ENCODE measurements around the gene ECT2L. TPM values are rescaled to one million over a fixed set of nuclear protein-coding genes. Genes with fewer than 3 reads are reported as not detected.

ECT2L gene
- total RNA-seq, 4 donors from 2014 or later, result 0.17 to 0.42 (median 0.21) TPM

DNA sequence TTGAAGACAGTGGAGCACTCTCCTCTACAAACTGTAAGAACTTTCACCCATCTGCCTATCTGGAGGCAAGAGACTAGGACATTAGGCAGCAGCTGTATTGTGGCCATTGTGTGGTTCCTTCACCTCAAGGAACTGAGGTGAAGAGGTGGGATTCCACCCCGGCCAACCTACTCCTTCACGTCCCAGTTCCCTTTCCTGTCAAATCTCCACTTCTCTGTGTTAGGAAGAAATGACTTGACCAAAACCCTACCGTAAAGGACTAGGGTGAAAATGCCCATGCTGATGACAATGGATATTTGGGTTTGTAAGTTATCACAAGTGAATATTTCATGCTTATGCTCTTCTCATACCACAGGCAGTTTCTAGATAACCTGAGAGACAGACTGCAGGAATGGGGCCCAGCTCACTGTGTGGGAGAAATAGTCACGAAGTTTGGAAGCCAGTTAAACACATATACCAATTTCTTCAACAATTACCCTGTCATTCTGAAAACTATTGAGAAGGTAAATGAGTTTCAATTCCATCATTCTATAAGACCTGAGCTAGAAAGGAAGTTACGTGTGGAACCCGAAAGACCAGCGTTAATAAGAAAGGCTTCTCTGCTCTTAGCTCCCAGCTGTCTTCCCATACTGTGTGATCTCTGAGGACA lies 86.6 kb downstream of the ECT2L start:
- Histone ChIP-seq H3K27ac (replicated peaks in 1 of 4) (no peak overlapping the region), H3K9me3 (no peaks in the 10 kb centered on the region), H3K27me3 (no peaks in the 10 kb centered on the region), H3K36me3 (no peaks in the 10 kb centered on the region), H3K4me1 (no peaks in the 10 kb centered on the region), H3K4me3 (no peak overlapping the region)
- intact Hi-C loops (cut with DNase I), result no loop called here
- 93% methylated on average over 7 of the region's 7 CpGs for WGBS
- TF ChIP-seq EP300 (IDR thresholded peaks at IDR 0.05) (no peak), POLR2A (IDR thresholded peaks at IDR 0.05; ENCODE audit: low read depth) (no peak), POLR2AphosphoS5 (IDR thresholded peaks at IDR 0.05) (no peak)
- TF ChIP-seq, protein P1, sequence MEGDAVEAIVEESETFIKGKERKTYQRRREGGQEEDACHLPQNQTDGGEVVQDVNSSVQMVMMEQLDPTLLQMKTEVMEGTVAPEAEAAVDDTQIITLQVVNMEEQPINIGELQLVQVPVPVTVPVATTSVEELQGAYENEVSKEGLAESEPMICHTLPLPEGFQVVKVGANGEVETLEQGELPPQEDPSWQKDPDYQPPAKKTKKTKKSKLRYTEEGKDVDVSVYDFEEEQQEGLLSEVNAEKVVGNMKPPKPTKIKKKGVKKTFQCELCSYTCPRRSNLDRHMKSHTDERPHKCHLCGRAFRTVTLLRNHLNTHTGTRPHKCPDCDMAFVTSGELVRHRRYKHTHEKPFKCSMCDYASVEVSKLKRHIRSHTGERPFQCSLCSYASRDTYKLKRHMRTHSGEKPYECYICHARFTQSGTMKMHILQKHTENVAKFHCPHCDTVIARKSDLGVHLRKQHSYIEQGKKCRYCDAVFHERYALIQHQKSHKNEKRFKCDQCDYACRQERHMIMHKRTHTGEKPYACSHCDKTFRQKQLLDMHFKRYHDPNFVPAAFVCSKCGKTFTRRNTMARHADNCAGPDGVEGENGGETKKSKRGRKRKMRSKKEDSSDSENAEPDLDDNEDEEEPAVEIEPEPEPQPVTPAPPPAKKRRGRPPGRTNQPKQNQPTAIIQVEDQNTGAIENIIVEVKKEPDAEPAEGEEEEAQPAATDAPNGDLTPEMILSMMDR (IDR thresholded peaks at IDR 0.05), result no peak
- DNase-seq (ENCODE audit: extremely low spot score), result no peak

DNA sequence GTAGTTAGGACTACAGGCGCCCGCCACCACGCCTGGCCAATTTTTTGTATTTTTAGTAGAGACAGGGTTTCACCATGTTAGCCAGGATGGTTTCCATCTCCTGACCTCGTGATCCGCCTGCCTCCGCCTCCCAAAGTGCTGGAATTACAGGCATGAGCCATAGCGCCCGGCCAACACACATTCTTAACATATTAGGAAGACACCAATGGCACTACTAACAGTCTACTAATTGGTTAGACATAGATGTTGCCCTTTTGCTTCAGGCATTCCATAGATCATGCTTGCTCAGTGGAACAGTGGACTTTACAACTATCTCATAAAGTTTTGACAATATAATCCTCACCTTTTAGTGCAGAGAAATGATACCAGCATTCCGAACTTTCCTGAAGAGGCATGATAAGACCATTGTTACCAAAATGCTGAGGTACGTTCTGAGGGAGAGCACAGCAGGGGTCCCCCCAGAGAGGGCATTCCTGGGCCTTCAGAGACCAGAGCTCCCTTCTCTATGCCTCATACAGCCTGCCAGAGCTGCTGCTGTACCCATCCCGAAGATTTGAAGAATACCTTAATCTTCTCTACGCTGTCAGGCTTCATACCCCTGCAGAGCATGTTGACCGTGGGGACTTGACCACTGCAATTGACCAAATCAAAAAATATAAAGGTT lies 89.4 kb downstream of the ECT2L start:
- no peak for DNase-seq (ENCODE audit: extremely low spot score)
- intact Hi-C loops (cut with DNase I), result no loop called here
- no peaks in the 10 kb centered on the region for H3K9me3 ChIP-seq
- no peaks in the 10 kb centered on the region for H3K4me1 ChIP-seq
- WGBS, result 92% methylated on average over 9 of the region's 13 CpGs
- H3K36me3 ChIP-seq, result no peaks in the 10 kb centered on the region
- no peak overlapping the region for H3K27ac ChIP-seq (replicated peaks in 1 of 4)
- H3K4me3 ChIP-seq, result no peak overlapping the region
- TF ChIP-seq POLR2AphosphoS5 (IDR thresholded peaks at IDR 0.05) (no peak), POLR2A (IDR thresholded peaks at IDR 0.05; ENCODE audit: low read depth) (no peak), EP300 (IDR thresholded peaks at IDR 0.05) (no peak)
- TF ChIP-seq, protein P1 (IDR thresholded peaks at IDR 0.05), result no peak
- H3K27me3 ChIP-seq, result no peaks in the 10 kb centered on the region

DNA sequence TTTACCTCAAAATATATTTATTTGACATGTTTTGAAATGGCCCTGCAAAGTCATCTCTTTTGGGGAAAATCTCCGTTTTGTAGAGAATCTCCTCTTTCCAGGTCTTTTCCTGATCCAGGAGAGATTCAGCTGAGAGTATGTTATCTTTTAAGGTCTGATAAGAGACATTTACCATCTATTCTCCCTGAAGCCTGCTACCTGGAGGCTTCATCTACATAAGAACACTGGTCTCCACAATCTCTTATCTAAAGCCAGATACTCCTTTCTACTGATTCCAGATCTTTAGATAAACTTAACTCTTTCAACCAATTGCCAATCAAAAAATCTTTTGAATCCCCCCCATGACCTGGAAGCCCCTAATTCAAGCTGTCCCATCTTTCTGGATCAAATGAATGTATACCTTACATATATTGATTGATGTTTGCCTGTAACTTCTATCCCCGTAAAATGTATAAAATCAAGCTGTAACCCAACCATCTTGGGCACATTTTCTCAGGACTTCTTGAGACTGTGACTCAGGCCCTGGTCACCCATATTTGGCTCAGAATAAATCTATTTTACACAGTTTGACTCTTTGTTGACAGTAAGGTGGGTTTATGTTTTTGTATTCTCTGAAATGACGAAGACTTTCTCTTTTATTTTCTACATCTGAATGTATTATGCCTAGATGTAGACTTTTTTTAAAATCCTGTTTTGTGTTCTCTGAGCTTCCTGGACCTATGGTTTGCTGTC lies 95.5 kb downstream of the ECT2L start:
- H3K4me1 ChIP-seq, result no peaks in the 10 kb centered on the region
- no peak overlapping the region for H3K27ac ChIP-seq (replicated peaks in 1 of 4)
- TF ChIP-seq, protein P1 (IDR thresholded peaks at IDR 0.05), result no peak
- TF ChIP-seq POLR2AphosphoS5 (IDR thresholded peaks at IDR 0.05) (no peak), POLR2A (IDR thresholded peaks at IDR 0.05; ENCODE audit: low read depth) (no peak), EP300 (IDR thresholded peaks at IDR 0.05) (no peak)
- WGBS, result 92% methylated on average over 3 of the region's 3 CpGs
- H3K4me3 ChIP-seq, result no peak overlapping the region
- intact Hi-C loops (cut with DNase I), result no loop called here
- no peaks in the 10 kb centered on the region for H3K27me3 ChIP-seq
- no peak for DNase-seq (ENCODE audit: extremely low spot score)
- no peaks in the 10 kb centered on the region for H3K36me3 ChIP-seq
- H3K9me3 ChIP-seq, result no peaks in the 10 kb centered on the region

DNA sequence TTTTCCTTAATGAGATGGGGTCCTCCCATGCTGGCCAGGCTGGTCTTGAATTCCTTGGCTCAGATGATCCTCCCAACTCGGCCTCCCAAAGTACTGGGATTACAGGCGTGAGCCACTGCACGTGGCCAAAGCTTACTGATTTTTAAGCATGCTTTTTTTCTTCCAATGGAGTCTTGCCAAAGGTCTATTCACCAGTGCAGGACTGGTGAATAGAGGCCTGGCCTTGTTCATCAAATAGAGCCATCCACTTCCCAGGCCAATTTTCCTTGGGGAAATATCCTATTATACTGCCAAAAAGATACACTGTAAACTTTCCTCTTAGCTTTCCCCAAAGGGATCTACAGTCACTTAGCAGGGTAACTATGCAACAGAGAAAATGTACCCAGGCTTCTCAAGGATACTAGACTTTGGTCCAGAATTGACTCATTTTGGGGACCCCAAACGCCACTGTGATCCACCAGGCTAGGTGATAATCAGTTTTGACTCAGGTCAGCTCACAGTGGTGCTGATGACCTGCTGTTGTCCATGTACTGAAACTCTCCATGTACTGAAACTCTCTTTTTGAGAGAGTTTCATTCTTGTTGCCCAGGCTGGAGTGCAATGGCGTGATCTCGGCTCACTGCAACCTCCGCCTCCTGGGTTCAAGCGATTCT lies 100.3 kb downstream of the ECT2L start:
- 89% methylated on average over 8 of the region's 8 CpGs for WGBS
- intact Hi-C loops (cut with DNase I), result no loop called here

DNA sequence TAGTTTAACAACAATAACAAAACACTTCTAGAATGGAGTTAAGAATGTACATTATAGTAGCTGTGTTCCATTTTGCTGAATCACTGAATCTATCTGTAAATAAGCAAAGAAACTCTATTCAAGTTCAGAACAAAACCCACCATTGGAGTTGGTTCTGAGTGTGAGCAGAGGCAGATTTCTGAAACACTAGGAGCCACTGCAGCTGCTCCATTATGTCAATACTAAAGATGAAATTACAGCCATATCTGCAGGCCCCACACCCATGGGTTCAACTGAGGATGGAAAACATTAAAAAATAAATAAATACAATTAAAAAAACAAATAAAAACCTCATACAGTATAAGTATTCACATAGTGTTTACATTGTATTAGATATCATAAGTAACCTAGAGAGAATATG lies 101.1 kb downstream of the ECT2L start:
- peaks cover 7 to 25% (median 14%) of the 10 kb centered on the region in 4 donors for H3K36me3 ChIP-seq
- no peak for DNase-seq (ENCODE audit: extremely low spot score)
- no peak for TF ChIP-seq POLR2AphosphoS5 (IDR thresholded peaks at IDR 0.05)
- TF ChIP-seq, protein P1 (IDR thresholded peaks at IDR 0.05), result no peak
- TF ChIP-seq EP300 (IDR thresholded peaks at IDR 0.05), result no peak
- TF ChIP-seq POLR2A (IDR thresholded peaks at IDR 0.05; ENCODE audit: low read depth), result no peak
- no peak overlapping the region for H3K4me3 ChIP-seq
- H3K4me1 ChIP-seq, result no peaks in the 10 kb centered on the region
- H3K27ac ChIP-seq (replicated peaks in 1 of 4), result no peak overlapping the region
- H3K9me3 ChIP-seq, result no peaks in the 10 kb centered on the region
- H3K27me3 ChIP-seq, result no peaks in the 10 kb centered on the region
- intact Hi-C loops (cut with DNase I), result no loop called here

More for the DNA sequence above, 100.3 kb downstream of the ECT2L start:
- H3K27ac ChIP-seq (replicated peaks in 1 of 4), result no peak overlapping the region
- no peak for DNase-seq (ENCODE audit: extremely low spot score)
- no peak overlapping the region for H3K4me3 ChIP-seq
- TF ChIP-seq POLR2AphosphoS5 (IDR thresholded peaks at IDR 0.05) (no peak), EP300 (IDR thresholded peaks at IDR 0.05) (no peak), POLR2A (IDR thresholded peaks at IDR 0.05; ENCODE audit: low read depth) (no peak)
- H3K36me3 ChIP-seq, result peaks cover 7 to 20% (median 8%) of the 10 kb centered on the region in 4 donors
- H3K9me3 ChIP-seq, result no peaks in the 10 kb centered on the region
- H3K27me3 ChIP-seq, result no peaks in the 10 kb centered on the region
- no peaks in the 10 kb centered on the region for H3K4me1 ChIP-seq

Data from esophagus muscularis mucosa (tissue), 4 donors.